ENCODE measurements around the gene FOCAD. TPM values are rescaled to one million over a fixed set of nuclear protein-coding genes. Genes with fewer than 3 reads are reported as not detected.
"Not testable (repeated sequence)": the region's sequence is repeated elsewhere in the genome, so short reads cannot be mapped to it uniquely, and the experiment has no call there.

Gene FOCAD
- total RNA-seq, 1 experiment from 2014 or later, result 43.3 TPM

GRCh38 chr9:20671635-20672034 lies 12.4 kb upstream of the FOCAD start:
- H3K27ac ChIP-seq (ENCODE audit: insufficient read length, low read depth, low read length), result no peak overlapping the region
- no peak overlapping the region for H2BK120ac ChIP-seq (ENCODE audit: low read depth, low read length, poor library complexity, severe bottlenecking)
- H2BK12ac ChIP-seq (ENCODE audit: insufficient read length, low read depth, low read length), result no peak overlapping the region
- H3K36me3 Mint-ChIP-seq (ENCODE audit: insufficient read depth in 1 of 3, low read depth in 3 of 3), result peaks cover 6 to 25% (median 13%) of the 10 kb centered on the region in 3 experiments
- H3K79me1 ChIP-seq (ENCODE audit: insufficient read depth, low read depth, low read length, poor library complexity, severe bottlenecking), result no peaks in the 10 kb centered on the region
- H3K4ac ChIP-seq (ENCODE audit: low read depth, low read length), result no peak overlapping the region
- H3K4me1 Mint-ChIP-seq, result peaks cover 28 to 30% of the 10 kb centered on the region in 2 experiments
- H4K5ac ChIP-seq (ENCODE audit: insufficient read length, low read depth, low read length), result no peak overlapping the region
- H3K27ac Mint-ChIP-seq, result peak overlapping the region in 2 of 3 experiments; percentile 27 to 42; a peak in 2 of 7 replicates
- no peaks in the 10 kb centered on the region for H3K9me3 Mint-ChIP-seq
- no peaks in the 10 kb centered on the region for H3K9me3 ChIP-seq (ENCODE audit: control insufficient read depth, low read depth, low read length)
- no peaks in the 10 kb centered on the region for H3K4me1 ChIP-seq (ENCODE audit: insufficient read depth, low read length)
- H3K56ac ChIP-seq (ENCODE audit: insufficient read length, low read depth, low read length), result no peak overlapping the region
- H3K27me3 Mint-ChIP-seq (ENCODE audit: low read depth), result no peaks in the 10 kb centered on the region
- no peak overlapping the region for H2BK15ac ChIP-seq (ENCODE audit: low read depth, low read length)
- H2AK5ac ChIP-seq (ENCODE audit: insufficient read length, low read length), result no peak overlapping the region
- no peak overlapping the region for H2BK5ac ChIP-seq (ENCODE audit: insufficient read length, low read length)
- no peaks in the 10 kb centered on the region for H3K23me2 ChIP-seq (ENCODE audit: insufficient read length, low read depth, low read length, poor library complexity, severe bottlenecking)
- peaks cover 2% of the 10 kb centered on the region; the same call in 1 of the 2 replicates for H3K79me2 ChIP-seq (ENCODE audit: insufficient read depth, low read length)
- no peak overlapping the region for H2AFZ ChIP-seq (ENCODE audit: low read length)
- no peak overlapping the region for H3K4me3 Mint-ChIP-seq
- no peaks in the 10 kb centered on the region for H3K27me3 ChIP-seq (ENCODE audit: insufficient read depth, low read length)
- no peak overlapping the region for H4K91ac ChIP-seq (ENCODE audit: insufficient read length, low read depth, low read length)
- no peak overlapping the region for H4K8ac ChIP-seq (replicated peaks; ENCODE audit: insufficient read length, low read depth, low read length)
- H3K18ac ChIP-seq (ENCODE audit: insufficient read length, low read depth, low read length), result no peak overlapping the region
- H4K20me1 ChIP-seq (ENCODE audit: control insufficient read depth, insufficient read depth, insufficient read length), result no peaks in the 10 kb centered on the region
- no peak overlapping the region for H3T11ph ChIP-seq (ENCODE audit: low read length)
- no peak overlapping the region for H3K9ac ChIP-seq (ENCODE audit: extremely low read depth, insufficient read length, low read length)
- no peak overlapping the region for H3K4me2 ChIP-seq (ENCODE audit: insufficient read depth, insufficient read length, low read length)
- no peak for TF ChIP-seq CTCF (conservative IDR thresholded peaks at IDR 0.05)
- H3K14ac ChIP-seq (ENCODE audit: insufficient read depth, low read length), result no peak overlapping the region
- no CpG with 5 or more reads among the region's 4 CpGs for WGBS (ENCODE audit: extremely low coverage, insufficient read length, low lambda C conversion rate)
- H3K23ac ChIP-seq (ENCODE audit: insufficient read length, low read depth, low read length), result no peak overlapping the region
- no peak overlapping the region for H2BK20ac ChIP-seq (ENCODE audit: low read depth, low read length, poor library complexity, severe bottlenecking)
- DNase-seq, result no peak

GRCh38 chr9:20673537-20673936 lies 10.5 kb upstream of the FOCAD start:
- Mint-ChIP-seq H3K4me1 (peaks cover 17 to 19% of the 10 kb centered on the region in 2 experiments), H3K36me3 (ENCODE audit: insufficient read depth in 1 of 3, low read depth in 3 of 3) (peaks cover 6 to 24% (median 13%) of the 10 kb centered on the region in 3 experiments; a peak in 6 of 7 replicates)
- not testable (repeated sequence) for H3K4ac ChIP-seq (ENCODE audit: low read depth, low read length); H3K18ac ChIP-seq (ENCODE audit: insufficient read length, low read depth, low read length); H3K79me1 ChIP-seq (ENCODE audit: insufficient read depth, low read depth, low read length, poor library complexity, severe bottlenecking); H4K5ac ChIP-seq (ENCODE audit: insufficient read length, low read depth, low read length); H2AFZ ChIP-seq (ENCODE audit: low read length); H4K20me1 ChIP-seq (ENCODE audit: control insufficient read depth, insufficient read depth, insufficient read length); H3T11ph ChIP-seq (ENCODE audit: low read length); H3K9me3 Mint-ChIP-seq; H3K27me3 Mint-ChIP-seq (ENCODE audit: low read depth); H3K9me3 ChIP-seq (ENCODE audit: control insufficient read depth, low read depth, low read length); H2AK5ac ChIP-seq (ENCODE audit: insufficient read length, low read length); H3K14ac ChIP-seq (ENCODE audit: insufficient read depth, low read length); H3K23ac ChIP-seq (ENCODE audit: insufficient read length, low read depth, low read length); H3K79me2 ChIP-seq (ENCODE audit: insufficient read depth, low read length); H3K4me2 ChIP-seq (ENCODE audit: insufficient read depth, insufficient read length, low read length); DNase-seq; H3K4me3 Mint-ChIP-seq; H3K27ac Mint-ChIP-seq; H3K56ac ChIP-seq (ENCODE audit: insufficient read length, low read depth, low read length); H3K27me3 ChIP-seq (ENCODE audit: insufficient read depth, low read length); H2BK12ac ChIP-seq (ENCODE audit: insufficient read length, low read depth, low read length); H4K8ac ChIP-seq (replicated peaks; ENCODE audit: insufficient read length, low read depth, low read length); H4K91ac ChIP-seq (ENCODE audit: insufficient read length, low read depth, low read length); H3K27ac ChIP-seq (ENCODE audit: insufficient read length, low read depth, low read length); H2BK120ac ChIP-seq (ENCODE audit: low read depth, low read length, poor library complexity, severe bottlenecking); H3K4me1 ChIP-seq (ENCODE audit: insufficient read depth, low read length); H3K23me2 ChIP-seq (ENCODE audit: insufficient read length, low read depth, low read length, poor library complexity, severe bottlenecking); H3K9ac ChIP-seq (ENCODE audit: extremely low read depth, insufficient read length, low read length); H2BK20ac ChIP-seq (ENCODE audit: low read depth, low read length, poor library complexity, severe bottlenecking); H2BK15ac ChIP-seq (ENCODE audit: low read depth, low read length); H2BK5ac ChIP-seq (ENCODE audit: insufficient read length, low read length)
- WGBS (ENCODE audit: extremely low coverage, insufficient read length, low lambda C conversion rate), result no CpG with 5 or more reads among the region's 10 CpGs
